Mammary epithelial cell (primary cell): ENCODE data around the gene RARB.

ENCODE experiments used
- CTCF ChIP-seq, 2 donors: IDR thresholded peaks in 1 of 2; conservative IDR thresholded peaks in 1 of 2; 2 replicates each; pipeline ENCODE4 v1.5.1; 2011 to 2012; ENCODE audit warnings: inconsistent platforms in 2 of 2, low read length in 2 of 2, mild to moderate bottlenecking in 2 of 2, control low read depth in 1 of 2, low read depth in 1 of 2; ENCODE audit not compliant: insufficient read depth in 1 of 2; ENCODE audit errors: extremely low read depth in 1 of 2
- EZH2 ChIP-seq: IDR thresholded peaks from 2 replicates; pipeline ENCODE4 v1.6.1; 2012; ENCODE audit warnings: low read length, inconsistent platforms, borderline replicate concordance

- TF ChIP-seq CTCF (conservative IDR thresholded peaks at IDR 0.05 in 1 of 2, IDR thresholded peaks at IDR 0.05 in 1 of 2; ENCODE audit: extremely low read depth in 1 of 2, insufficient read depth in 1 of 2, low read depth in 1 of 2, low read length in 2 of 2): no peak
- no peak for TF ChIP-seq EZH2
Observed at GRCh38 chr3:25403968-25404367, 24.1 kb upstream of the RARB start.
